ENCODE measurements around the gene HAL. TPM values are rescaled to one million over a fixed set of nuclear protein-coding genes. Genes with fewer than 3 reads are reported as not detected.

Gene HAL
- total and polyA plus RNA-seq, 2 of the 13 experiments (the other 11 are each of a cell fraction or from before 2014, with no cell fraction given): 0.89 to 37.8 TPM

DNA sequence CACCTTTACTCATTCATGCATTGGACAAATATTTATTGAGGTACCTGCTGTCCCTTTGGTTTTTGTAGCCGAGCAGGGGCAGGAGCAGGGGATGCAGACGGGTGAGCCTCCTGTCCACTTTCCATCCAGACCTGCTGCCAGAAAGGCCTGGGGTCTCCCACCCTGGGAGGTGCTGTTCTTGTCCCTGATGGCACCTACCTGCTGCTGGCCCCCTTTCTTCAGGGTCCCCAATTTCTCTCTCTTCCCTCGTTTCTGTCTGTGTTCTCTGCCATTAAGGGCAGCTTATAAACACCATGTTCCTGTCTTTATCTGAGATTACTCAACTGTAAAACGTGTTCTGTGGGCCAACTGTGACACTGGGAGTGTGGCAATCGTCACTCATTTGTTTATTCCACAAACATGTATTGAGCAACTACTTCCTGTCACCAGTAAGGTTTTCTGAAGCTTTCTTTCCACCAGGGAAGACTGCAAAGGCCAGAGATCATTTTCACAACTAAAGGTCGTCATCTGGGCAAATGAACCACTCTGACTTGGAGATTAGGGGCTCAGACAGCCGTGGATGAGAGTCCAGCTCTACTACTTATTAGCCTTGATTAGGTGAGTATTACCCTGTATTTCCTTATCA lies at the start of gene HAL (continued):
- TF ChIP-seq ZBTB34 (CRISPR knock-in tag; IDR thresholded peaks at IDR 0.05) (peak; percentile 90), JUNB (CRISPR knock-in tag; IDR thresholded peaks at IDR 0.05; ENCODE audit: borderline replicate concordance) (peak; percentile 83; the same call in 1 of the 2 replicates), HOXD1 (CRISPR knock-in tag; IDR thresholded peaks at IDR 0.05) (peak; percentile 87; the same call in 1 of the 2 replicates), ZFP90 (CRISPR knock-in tag; IDR thresholded peaks at IDR 0.05; ENCODE audit: borderline replicate concordance) (no peak), ZFP82 (CRISPR knock-in tag; IDR thresholded peaks at IDR 0.05; ENCODE audit: borderline replicate concordance) (no peak), HDAC1 (CRISPR knock-in tag; IDR thresholded peaks at IDR 0.05) (peak; percentile 98), PRDM4 (CRISPR knock-in tag; IDR thresholded peaks at IDR 0.05; ENCODE audit: borderline replicate concordance) (no peak), DR1 (CRISPR knock-in tag; IDR thresholded peaks at IDR 0.05) (no peak), PPARG (CRISPR knock-in tag; conservative IDR thresholded peaks at IDR 0.05) (peak; percentile 89), GMEB1 (CRISPR knock-in tag; IDR thresholded peaks at IDR 0.05; ENCODE audit: borderline replicate concordance) (peak; percentile 55; the same call in 1 of the 2 replicates), NFYC (CRISPR knock-in tag; IDR thresholded peaks at IDR 0.05) (0 out of 2 replicates have a peak, but pooled peaks have one; percentile 18), ARNT (IDR thresholded peaks at IDR 0.05) (no peak), MXD4 (CRISPR knock-in tag; IDR thresholded peaks at IDR 0.05) (peak; percentile 56; the same call in 1 of the 2 replicates), MEIS1 (CRISPR knock-in tag; IDR thresholded peaks at IDR 0.05; ENCODE audit: borderline replicate concordance) (peak; percentile 99), ZNF546 (CRISPR knock-in tag; conservative IDR thresholded peaks at IDR 0.05) (peak; percentile 41; the same call in 1 of the 2 replicates), FOXO1 (CRISPR knock-in tag; IDR thresholded peaks at IDR 0.05) (peak; percentile 98), IRF1 (CRISPR knock-in tag; IDR thresholded peaks at IDR 0.05; ENCODE audit: low read depth) (no peak; the same call in 1 of the 2 replicates), EHMT2 (IDR thresholded peaks at IDR 0.05; ENCODE audit: borderline replicate concordance, low read depth, low read length) (0 out of 2 replicates have a peak, but pooled peaks have one; percentile 50), TOE1 (CRISPR knock-in tag; IDR thresholded peaks at IDR 0.05) (0 out of 2 replicates have a peak, but pooled peaks have one; percentile 50)
- TF ChIP-seq, protein P1, sequence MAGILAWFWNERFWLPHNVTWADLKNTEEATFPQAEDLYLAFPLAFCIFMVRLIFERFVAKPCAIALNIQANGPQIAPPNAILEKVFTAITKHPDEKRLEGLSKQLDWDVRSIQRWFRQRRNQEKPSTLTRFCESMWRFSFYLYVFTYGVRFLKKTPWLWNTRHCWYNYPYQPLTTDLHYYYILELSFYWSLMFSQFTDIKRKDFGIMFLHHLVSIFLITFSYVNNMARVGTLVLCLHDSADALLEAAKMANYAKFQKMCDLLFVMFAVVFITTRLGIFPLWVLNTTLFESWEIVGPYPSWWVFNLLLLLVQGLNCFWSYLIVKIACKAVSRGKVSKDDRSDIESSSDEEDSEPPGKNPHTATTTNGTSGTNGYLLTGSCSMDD (CRISPR knock-in tag; IDR thresholded peaks at IDR 0.05): no peak
- TF ChIP-seq, protein P2, sequence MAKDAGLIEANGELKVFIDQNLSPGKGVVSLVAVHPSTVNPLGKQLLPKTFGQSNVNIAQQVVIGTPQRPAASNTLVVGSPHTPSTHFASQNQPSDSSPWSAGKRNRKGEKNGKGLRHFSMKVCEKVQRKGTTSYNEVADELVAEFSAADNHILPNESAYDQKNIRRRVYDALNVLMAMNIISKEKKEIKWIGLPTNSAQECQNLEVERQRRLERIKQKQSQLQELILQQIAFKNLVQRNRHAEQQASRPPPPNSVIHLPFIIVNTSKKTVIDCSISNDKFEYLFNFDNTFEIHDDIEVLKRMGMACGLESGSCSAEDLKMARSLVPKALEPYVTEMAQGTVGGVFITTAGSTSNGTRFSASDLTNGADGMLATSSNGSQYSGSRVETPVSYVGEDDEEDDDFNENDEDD (CRISPR knock-in tag; IDR thresholded peaks at IDR 0.05; ENCODE audit: borderline replicate concordance): peak; percentile 42; the same call in 1 of the 2 replicates
